IMR-90 (cell line): ENCODE data around the gene ZNF385B. TPM values are rescaled to one million over a fixed set of nuclear protein-coding genes. Genes with fewer than 3 reads are reported as not detected.

Source experiments
- ATAC-seq: fragments of 200-7000 bp; cut with Tn5 transposase; 2 replicates; pipeline ENCODE4 v1.9.1; 2020; ENCODE audit warnings: low read depth, mild to moderate bottlenecking, moderate library complexity
- BruUV-seq: library from RNA; stranded (reverse); fragments of 400-500 nt; replicated peaks from 2 replicates; lab custom pipeline; 2021; lab: Mats Ljungman, UMichigan
- CTCF ChIA-PET: fragments of 300-600 bp; formaldehyde crosslinking; extraction: SDS; loops from one replicate; lab custom pipeline; 2021; ENCODE audit warnings: antibody characterized with exemption; lab: Yijun Ruan, JAX
- POLR2A ChIA-PET: fragments of 300-600 bp; sonication (Branson Sonifier 250); formaldehyde crosslinking; loops from one replicate; lab custom pipeline; 2022; ENCODE audit warnings: antibody characterized with exemption; ENCODE audit not compliant: unreplicated experiment; lab: Charles Lee
- DNase-seq: peaks from one replicate; pipeline ENCODE4 v3.0.0; 2013
- H2AFZ ChIP-seq: replicated peaks from 2 replicates; pipeline ENCODE3; 2013; ENCODE audit warnings: low read length, mild to moderate bottlenecking; ENCODE audit not compliant: poor library complexity
- H2AK5ac ChIP-seq: 2 replicates; pipeline ENCODE4 v1.6.1; 2013; ENCODE audit warnings: low read depth, low read length, inconsistent platforms
- H2AK9ac ChIP-seq: replicated peaks from 2 replicates; pipeline ENCODE3; 2013; ENCODE audit warnings: mild to moderate bottlenecking, low read depth, low read length, moderate library complexity; ENCODE audit not compliant: poor library complexity
- H2BK120ac ChIP-seq: 2 replicates; pipeline ENCODE4 v1.6.1; 2013; ENCODE audit warnings: low read depth, low read length, inconsistent platforms
- H2BK15ac ChIP-seq: 3 replicates; pipeline ENCODE4 v1.6.1; 2013; ENCODE audit warnings: low read depth, low read length, inconsistent platforms
- H2BK20ac ChIP-seq: 2 replicates; pipeline ENCODE4 v1.6.1; 2013; ENCODE audit warnings: low read depth, mild to moderate bottlenecking, inconsistent platforms, low read length, moderate library complexity
- H2BK5ac ChIP-seq: 2 replicates; pipeline ENCODE4 v1.6.1; 2013; ENCODE audit warnings: mild to moderate bottlenecking, low read depth, low read length, inconsistent platforms; ENCODE audit not compliant: poor library complexity, severe bottlenecking
- H3K14ac ChIP-seq: replicated peaks from 2 replicates; pipeline ENCODE4 v1.6.1; 2013; ENCODE audit warnings: low read depth, low read length, inconsistent platforms
- H3K18ac ChIP-seq: 2 replicates; pipeline ENCODE4 v1.6.1; 2013; ENCODE audit warnings: low read depth, low read length, control low read depth
- H3K23ac ChIP-seq: 2 replicates; pipeline ENCODE4 v1.6.1; 2013; ENCODE audit warnings: low read depth, low read length, inconsistent platforms
- H3K27ac ChIP-seq: 2 replicates; pipeline ENCODE4 v1.5.1; 2013; ENCODE audit warnings: mild to moderate bottlenecking, control low read depth, low read length; ENCODE audit not compliant: insufficient read depth
- H3K27me3 ChIP-seq: 2 replicates; pipeline ENCODE4 v1.6.1; 2013; ENCODE audit warnings: low read length; ENCODE audit not compliant: control insufficient read depth, insufficient read depth
- H3K36me3 ChIP-seq: 2 replicates; pipeline ENCODE4 v1.6.1; 2013; ENCODE audit warnings: low read length, mixed read lengths; ENCODE audit not compliant: control insufficient read depth, insufficient read depth
- H3K4ac ChIP-seq: 2 replicates; pipeline ENCODE4 v1.6.1; 2013; ENCODE audit warnings: low read depth, low read length, inconsistent platforms
- H3K4me1 ChIP-seq: 2 replicates; pipeline ENCODE4 v1.6.1; 2013; ENCODE audit warnings: low read length, mixed read lengths; ENCODE audit not compliant: control insufficient read depth, insufficient read depth
- H3K4me2 ChIP-seq: 2 replicates; pipeline ENCODE4 v1.6.1; 2013; ENCODE audit warnings: low read depth, mild to moderate bottlenecking, control low read depth, low read length, moderate library complexity
- H3K4me3 ChIP-seq: 2 replicates; pipeline ENCODE4 v1.5.1; 2013; ENCODE audit warnings: low read depth, mild to moderate bottlenecking, control low read depth, low read length, moderate library complexity; ENCODE audit not compliant: insufficient read depth
- H3K56ac ChIP-seq: 2 replicates; pipeline ENCODE4 v1.6.1; 2013; ENCODE audit warnings: low read length, inconsistent platforms; ENCODE audit not compliant: insufficient read depth; ENCODE audit errors: extremely low read depth
- H3K79me1 ChIP-seq, 2 experiments: 2 replicates each; pipeline ENCODE4 v1.6.1; 2013; ENCODE audit warnings: low read length in 2 of 2, inconsistent platforms in 1 of 2, low read depth in 1 of 2
- H3K9ac ChIP-seq: 2 replicates; pipeline ENCODE4 v1.6.1; 2013; ENCODE audit warnings: low read depth, low read length, control low read depth
- H3K9me1 ChIP-seq: 2 replicates; pipeline ENCODE4 v1.6.1; 2013; ENCODE audit warnings: low read length, inconsistent platforms; ENCODE audit not compliant: insufficient read depth
- H3K9me3 ChIP-seq: 2 replicates; pipeline ENCODE4 v1.6.1; 2013; ENCODE audit warnings: low read length; ENCODE audit not compliant: control insufficient read depth, insufficient read depth
- H4K20me1 ChIP-seq: 2 replicates; pipeline ENCODE4 v1.6.1; 2013; ENCODE audit warnings: low read length, inconsistent platforms; ENCODE audit not compliant: insufficient read depth
- H4K5ac ChIP-seq: 2 replicates; pipeline ENCODE4 v1.6.1; 2013; ENCODE audit warnings: mild to moderate bottlenecking, low read depth, low read length, control low read depth
- H4K8ac ChIP-seq, 2 experiments: 2 replicates each; pipeline ENCODE4 v1.6.1; 2013; ENCODE audit warnings: low read depth in 2 of 2, low read length in 2 of 2, control low read depth in 1 of 2, inconsistent platforms in 1 of 2
- H4K91ac ChIP-seq: 2 replicates; pipeline ENCODE4 v1.6.1; 2013; ENCODE audit warnings: low read depth, low read length, inconsistent platforms; ENCODE audit not compliant: insufficient read depth
- CEBPB ChIP-seq: IDR thresholded peaks from 2 replicates; pipeline ENCODE4 v1.6.1; 2012; ENCODE audit warnings: low read depth, low read length, improper control_type of control experiment
- ELK1 ChIP-seq: fragments of 150-350 bp; IDR thresholded peaks from 2 replicates; pipeline ENCODE4 v1.6.1; 2016; ENCODE audit warnings: low read depth, mild to moderate bottlenecking, low read length, moderate library complexity, borderline replicate concordance
- MAZ ChIP-seq: IDR thresholded peaks from 2 replicates; pipeline ENCODE4 v1.6.1; 2012; ENCODE audit warnings: low read depth, mild to moderate bottlenecking, low read length, improper control_type of control experiment, moderate library complexity, borderline replicate concordance
- RCOR1 ChIP-seq: IDR thresholded peaks from 2 replicates; pipeline ENCODE4 v1.6.1; 2012; ENCODE audit warnings: mild to moderate bottlenecking, low read length, improper control_type of control experiment; ENCODE audit not compliant: insufficient replicate concordance
- RFX5 ChIP-seq: IDR thresholded peaks from 2 replicates; pipeline ENCODE4 v1.8.0; 2012; ENCODE audit warnings: low read depth, mild to moderate bottlenecking, low read length, moderate library complexity
- WGBS, 2 experiments: methylation state at CpG; one replicate each; pipeline versions ENCODE4 v1.1.5 to v1.1.7; 2013; ENCODE audit warnings: missing lambda C conversion rate in 2 of 2; ENCODE audit not compliant: insufficient read length in 1 of 2; ENCODE audit errors: extremely low coverage in 2 of 2; 5-methylcytosine and 5-hydroxymethylcytosine counted together
- dilution Hi-C: fragments of 300-500 bp; cut with HindIII; formaldehyde crosslinking; loops from one replicate; pipeline ENCODE4 v1.14.3; 2018; ENCODE audit warnings: low sequenced_read_pairs; ENCODE audit not compliant: unreplicated experiment
- in situ Hi-C: fragments of 300-500 bp; cut with MboI; formaldehyde crosslinking; loops from 3 replicates; pipeline ENCODE4 v1.14.3; 2019; ENCODE audit warnings: low sequenced_read_pairs, inconsistent platforms, mixed read lengths
- intact Hi-C: fragments of 100-400 bp; cut with micrococcal nuclease; formaldehyde crosslinking; loops from 2 replicates; pipeline ENCODE4 v1.10.0; 2022
- polyA plus RNA-seq, 3 experiments: library from polyadenylated mRNA; depleted of rRNA; stranded (reverse); fragments of >200 nt; gene quantifications; 2 replicates each; pipeline ENCODE4 v1.2.3, GENCODE V29; 2012; ENCODE audit warnings: low replicate concordance in 1 of 3
- total RNA-seq: library from RNA; depleted of rRNA; stranded (reverse); fragments of >200 nt; gene quantifications from 2 replicates; pipeline ENCODE4 v1.2.3, GENCODE V29; 2012

The ZNF385B gene
- total and polyA plus RNA-seq, 2 of the 4 experiments (the other 2 are of a cell fraction): not detected

- no peaks in the 10 kb centered on the region for H3K27me3 ChIP-seq
- CTCF ChIA-PET: no interaction called here
These were observed 349.0 kb downstream of the ZNF385B start for GRCh38 chr2:179512281-179513035.

More at GRCh38 chr2:179512281-179513035, 349.0 kb downstream of the ZNF385B start:
- H3K9ac ChIP-seq: no peak overlapping the region
- H3K27ac ChIP-seq: no peak overlapping the region
- H3K23ac ChIP-seq: no peak overlapping the region
- no peak overlapping the region for H3K14ac ChIP-seq
- DNase-seq: no peak
- no TSS peak for BruUV-seq
- intact Hi-C loops: no loop called here
- WGBS, 2 experiments: no CpG with 5 or more reads among the region's 1 CpG
- H4K8ac ChIP-seq: no peak overlapping the region
- no peak overlapping the region for H2AK5ac ChIP-seq
- H3K4me2 ChIP-seq: no peak overlapping the region
- H4K91ac ChIP-seq: no peak overlapping the region
- dilution Hi-C loops: no loop called here
- no peaks in the 10 kb centered on the region for H3K79me1 ChIP-seq
- H3K4me3 ChIP-seq: no peak overlapping the region
- no peaks in the 10 kb centered on the region for H3K36me3 ChIP-seq
- H3K56ac ChIP-seq: no peak overlapping the region
- H3K9me3 ChIP-seq: 0 out of 2 replicates have a peak, but pooled peaks cover 3% of the 10 kb centered on the region
- no peak overlapping the region for H3K18ac ChIP-seq
- H4K20me1 ChIP-seq: no peaks in the 10 kb centered on the region
- H2BK20ac ChIP-seq: no peak overlapping the region
- in situ Hi-C loops: no loop called here
- no peak overlapping the region for H2BK15ac ChIP-seq
- no peak overlapping the region for H4K5ac ChIP-seq
- ATAC-seq: no peak
- no peak overlapping the region for H2BK5ac ChIP-seq
- POLR2A ChIA-PET: no interaction called here
- H2BK120ac ChIP-seq: no peak overlapping the region
- TF ChIP-seq MAZ (no peak), CEBPB (no peak), RFX5 (no peak), RCOR1 (no peak), ELK1 (no peak)
- H2AFZ ChIP-seq: no peak overlapping the region
- H3K4me1 ChIP-seq: no peaks in the 10 kb centered on the region
- H2AK9ac ChIP-seq: no peak overlapping the region
- H3K9me1 ChIP-seq: no peaks in the 10 kb centered on the region
- H3K4ac ChIP-seq: no peak overlapping the region
